Heart left ventricle (tissue), 13 donors: Measurements from ENCODE around the gene RAB26.

ENCODE experiments used
- POLR2A ChIP-seq, 2 donors: fragments of 450-650 bp; IDR thresholded peaks; one replicate each; pipeline ENCODE4 v1.6.1; 2017; ENCODE audit warnings: antibody characterized with exemption in 2 of 2, mild to moderate bottlenecking in 2 of 2, moderate library complexity in 2 of 2
- TF ChIP-seq, protein P1 (sequence below), 12 donors: fragments of 200-600 bp; sonication (generic) in 4 of 12; IDR thresholded peaks; one replicate each; pipeline versions ENCODE4 v1.5.0 to v1.8.0; 2018 to 2022; ENCODE audit warnings: antibody characterized with exemption in 12 of 12, mild to moderate bottlenecking in 5 of 12
- donor health status: ischemic (EF 13 %, LVEDD 7.1; RV severe dilation, severe dysfunction).
- donor health status: DM: no; HTN: yes; CAD: no.
- donor health status: DM: no; HTN: no; CAD: no.
- donor health status: ischemic (EF 25% LVEDD 6.9; RV normal size, moderate dysfunction).
- donor health status: ischemic (EF 25% LVEDD 5.7; RV mildly dilated, moderate dysfunction).
- donor health status: ischemic (EF 35%, LVEDD 5.7; RV mildly dilated, moderate dysfunction).
- donor health status: nonischemic (EF 11% LVEDD 7.7; RV severe dilation, severe dysfunction).
- donor health status: DM: yes; HTN: yes; CAD: no.
- donor health status: PGD.
- donor health status: ischemic (EF 29% LVEDD 5.4; RV normal size, mild dysfunction).
- donor health status: nonischemic (EF 23%, LVEDD 6.1; RV moderate dilation, normal function).

DNA sequence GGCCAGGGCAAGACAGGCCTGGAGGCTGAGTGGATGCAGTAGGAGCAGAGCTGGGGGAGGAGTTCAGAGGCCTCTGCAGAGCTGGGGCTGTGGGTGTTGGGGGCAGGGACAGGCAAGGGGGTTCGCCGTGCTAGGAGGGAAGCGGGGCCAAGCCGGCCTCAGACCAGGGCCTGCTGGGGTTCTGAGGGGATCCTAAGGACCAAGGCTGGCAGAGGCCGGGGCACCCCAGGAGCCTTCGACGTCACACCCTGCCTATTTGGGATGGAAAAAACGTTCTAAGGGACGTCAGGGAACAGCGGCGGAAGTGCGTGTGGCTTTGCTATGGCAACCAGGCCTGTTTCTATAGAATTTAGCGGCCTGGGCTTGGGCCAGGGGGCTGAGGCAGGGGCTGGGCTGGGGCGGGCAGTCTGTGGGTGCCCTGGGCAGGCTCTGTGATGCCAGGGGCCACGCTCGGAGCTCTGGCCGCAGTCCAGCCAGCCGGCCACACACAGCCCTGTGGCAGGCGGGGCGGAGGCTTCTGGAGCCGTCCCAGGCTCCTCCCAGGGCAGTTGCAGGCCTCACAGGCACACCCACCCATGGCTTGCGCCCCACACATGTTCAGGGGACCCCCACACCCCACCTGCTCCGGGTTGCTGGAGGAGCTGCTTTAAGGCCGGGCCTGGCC, 10.9 kb downstream of the RAB26 start:
- TF ChIP-seq POLR2A (IDR thresholded peaks at IDR 0.05), result no peak
- TF ChIP-seq, protein P1, sequence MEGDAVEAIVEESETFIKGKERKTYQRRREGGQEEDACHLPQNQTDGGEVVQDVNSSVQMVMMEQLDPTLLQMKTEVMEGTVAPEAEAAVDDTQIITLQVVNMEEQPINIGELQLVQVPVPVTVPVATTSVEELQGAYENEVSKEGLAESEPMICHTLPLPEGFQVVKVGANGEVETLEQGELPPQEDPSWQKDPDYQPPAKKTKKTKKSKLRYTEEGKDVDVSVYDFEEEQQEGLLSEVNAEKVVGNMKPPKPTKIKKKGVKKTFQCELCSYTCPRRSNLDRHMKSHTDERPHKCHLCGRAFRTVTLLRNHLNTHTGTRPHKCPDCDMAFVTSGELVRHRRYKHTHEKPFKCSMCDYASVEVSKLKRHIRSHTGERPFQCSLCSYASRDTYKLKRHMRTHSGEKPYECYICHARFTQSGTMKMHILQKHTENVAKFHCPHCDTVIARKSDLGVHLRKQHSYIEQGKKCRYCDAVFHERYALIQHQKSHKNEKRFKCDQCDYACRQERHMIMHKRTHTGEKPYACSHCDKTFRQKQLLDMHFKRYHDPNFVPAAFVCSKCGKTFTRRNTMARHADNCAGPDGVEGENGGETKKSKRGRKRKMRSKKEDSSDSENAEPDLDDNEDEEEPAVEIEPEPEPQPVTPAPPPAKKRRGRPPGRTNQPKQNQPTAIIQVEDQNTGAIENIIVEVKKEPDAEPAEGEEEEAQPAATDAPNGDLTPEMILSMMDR (IDR thresholded peaks at IDR 0.05), result no peak
